Activated CD8-positive, alpha-beta T cell treated with anti-CD3 and anti-CD28 coated beads for 36 hours (primary cell): ENCODE measurements around the gene SLC15A1. TPM values are rescaled to one million over a fixed set of nuclear protein-coding genes. Genes with fewer than 3 reads are reported as not detected.

Experiments used
- ATAC-seq: fragments of 200-7000 bp; cut with Tn5 transposase; one replicate; pipeline ENCODE4 v1.10.0; 2021; ENCODE audit warnings: mild to moderate bottlenecking, moderate library complexity
- CTCF ChIA-PET: fragments of 350-600 bp; sonication (Branson Sonifier 250); formaldehyde crosslinking; loops from one replicate; lab custom pipeline; 2021; ENCODE audit warnings: antibody characterized with exemption; lab: Charles Lee
- POLR2A ChIA-PET: fragments of 350-600 bp; sonication (Branson Sonifier 250); formaldehyde crosslinking; loops from one replicate; lab custom pipeline; 2021; ENCODE audit warnings: antibody characterized with exemption; lab: Charles Lee
- DNase-seq: peaks from one replicate; pipeline ENCODE4 v3.0.0-alpha.2; 2020
- H3K27ac Mint-ChIP-seq: one replicate; pipeline ENCODE4 v1.8.0; 2021; ENCODE audit warnings: mild to moderate bottlenecking, mixed read lengths
- H3K27me3 Mint-ChIP-seq: one replicate; pipeline ENCODE4 v1.8.0; 2021; ENCODE audit warnings: mixed read lengths
- H3K36me3 Mint-ChIP-seq: one replicate; pipeline ENCODE4 v1.8.0; 2021; ENCODE audit warnings: low read depth, mixed read lengths
- H3K4me1 Mint-ChIP-seq: one replicate; pipeline ENCODE4 v1.8.0; 2021; ENCODE audit warnings: low read depth, mixed read lengths
- H3K4me3 Mint-ChIP-seq: one replicate; pipeline ENCODE4 v1.8.0; 2021; ENCODE audit warnings: mild to moderate bottlenecking, moderate library complexity, mixed read lengths
- H3K9me3 Mint-ChIP-seq: one replicate; pipeline ENCODE4 v1.8.0; 2021; ENCODE audit warnings: mixed read lengths
- intact Hi-C: fragments of 100-400 bp; cut with micrococcal nuclease; formaldehyde crosslinking; loops from one replicate; pipeline ENCODE4 v1.10.0; 2022
- total RNA-seq, 2 experiments: library from RNA; stranded (reverse); gene quantifications; one replicate each; pipeline ENCODE4 v1.2.3, GENCODE V29; 2021
- TF ChIP-seq, protein P1 (sequence below): fragments of 200-600 bp; IDR thresholded peaks from one replicate; pipeline ENCODE4 v1.8.0; 2022; ENCODE audit warnings: antibody characterized with exemption, mild to moderate bottlenecking

Gene SLC15A1
- total RNA-seq, 2 experiments from 2014 or later: not detected

DNA sequence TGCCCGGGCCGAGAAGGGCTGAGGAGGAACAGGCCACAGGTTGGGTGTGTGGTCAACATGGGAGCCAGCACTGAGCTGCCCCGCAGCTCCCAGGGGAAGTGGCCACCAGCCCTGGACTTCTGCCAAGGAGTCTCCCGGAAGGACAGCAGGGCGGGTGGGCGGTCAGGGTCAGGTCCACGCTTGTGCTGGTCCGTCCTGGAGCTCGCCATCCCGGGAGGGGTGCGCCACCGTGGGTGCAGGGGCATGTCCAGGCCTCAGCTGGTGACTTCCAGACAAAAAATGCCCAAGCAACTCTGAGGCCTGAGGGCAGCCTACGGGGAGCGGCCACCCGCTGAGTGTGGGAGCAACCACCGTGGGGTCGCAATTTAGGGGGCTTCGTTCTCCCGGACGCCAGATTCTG is 21.4 kb upstream of the SLC15A1 start:
- intact Hi-C loops: no loop called here
- H3K4me3 Mint-ChIP-seq: no peak overlapping the region
- TF ChIP-seq, protein P1, sequence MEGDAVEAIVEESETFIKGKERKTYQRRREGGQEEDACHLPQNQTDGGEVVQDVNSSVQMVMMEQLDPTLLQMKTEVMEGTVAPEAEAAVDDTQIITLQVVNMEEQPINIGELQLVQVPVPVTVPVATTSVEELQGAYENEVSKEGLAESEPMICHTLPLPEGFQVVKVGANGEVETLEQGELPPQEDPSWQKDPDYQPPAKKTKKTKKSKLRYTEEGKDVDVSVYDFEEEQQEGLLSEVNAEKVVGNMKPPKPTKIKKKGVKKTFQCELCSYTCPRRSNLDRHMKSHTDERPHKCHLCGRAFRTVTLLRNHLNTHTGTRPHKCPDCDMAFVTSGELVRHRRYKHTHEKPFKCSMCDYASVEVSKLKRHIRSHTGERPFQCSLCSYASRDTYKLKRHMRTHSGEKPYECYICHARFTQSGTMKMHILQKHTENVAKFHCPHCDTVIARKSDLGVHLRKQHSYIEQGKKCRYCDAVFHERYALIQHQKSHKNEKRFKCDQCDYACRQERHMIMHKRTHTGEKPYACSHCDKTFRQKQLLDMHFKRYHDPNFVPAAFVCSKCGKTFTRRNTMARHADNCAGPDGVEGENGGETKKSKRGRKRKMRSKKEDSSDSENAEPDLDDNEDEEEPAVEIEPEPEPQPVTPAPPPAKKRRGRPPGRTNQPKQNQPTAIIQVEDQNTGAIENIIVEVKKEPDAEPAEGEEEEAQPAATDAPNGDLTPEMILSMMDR: no peak
- DNase-seq (no peak), ATAC-seq (no peak)
- no peak overlapping the region for H3K27ac Mint-ChIP-seq
- POLR2A ChIA-PET: no interaction called here
- no peaks in the 10 kb centered on the region for H3K4me1 Mint-ChIP-seq
- CTCF ChIA-PET: interaction anchor here (0.9 to 1.9 kb wide), 2 partner anchors 13 to 69 kb away, joined by 3 to 5 read pairs; no protein-coding TSS in a partner anchor
- H3K36me3 Mint-ChIP-seq: no peaks in the 10 kb centered on the region
- H3K9me3 Mint-ChIP-seq: no peaks in the 10 kb centered on the region
- H3K27me3 Mint-ChIP-seq: peaks cover 4% of the 10 kb centered on the region

DNA sequence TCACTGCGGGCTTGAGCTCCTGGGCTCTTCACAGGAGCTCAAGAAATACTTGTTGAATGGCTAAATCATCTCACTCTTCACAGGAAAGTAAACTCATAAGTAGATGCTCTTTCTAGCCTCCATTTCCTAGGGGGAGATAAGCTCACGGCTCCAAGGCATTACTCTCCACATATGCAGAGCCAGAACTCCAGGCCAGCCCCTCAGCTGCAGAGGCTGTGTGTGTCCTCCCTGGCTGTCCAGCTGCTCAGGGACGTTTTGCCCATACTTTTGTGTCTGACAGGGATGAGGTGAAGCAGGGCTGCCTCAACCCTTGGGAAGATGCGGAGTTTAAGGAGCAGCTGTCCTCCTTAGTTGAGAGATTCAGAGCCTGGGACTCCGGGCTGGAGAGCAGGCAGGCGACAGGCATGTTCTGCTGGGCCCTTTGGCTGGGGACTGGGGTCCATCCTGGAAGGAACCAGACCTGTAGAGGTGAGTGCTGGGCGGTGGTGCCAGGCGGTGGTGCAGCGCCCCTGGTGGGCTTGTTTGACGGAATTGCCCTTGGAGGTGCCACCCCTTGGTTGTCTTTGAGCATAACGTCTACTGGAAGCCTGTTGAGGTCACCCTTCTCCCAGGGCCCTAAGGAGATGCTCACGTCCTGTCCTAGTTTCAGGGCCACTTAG is 20.5 kb upstream of the SLC15A1 start:
- Mint-ChIP-seq H3K4me1 (no peaks in the 10 kb centered on the region), H3K9me3 (no peaks in the 10 kb centered on the region), H3K27me3 (peaks cover 3% of the 10 kb centered on the region), H3K4me3 (no peak overlapping the region), H3K27ac (no peak overlapping the region), H3K36me3 (no peaks in the 10 kb centered on the region)
- DNase-seq (no peak), ATAC-seq (no peak)
- POLR2A ChIA-PET: no interaction called here
- TF ChIP-seq, protein P1: no peak
- intact Hi-C loops: no loop called here
- CTCF ChIA-PET: interaction anchor here (1.9 kb wide), 1 partner anchor 12 kb away, joined by 5 read pairs; no protein-coding TSS in a partner anchor

DNA sequence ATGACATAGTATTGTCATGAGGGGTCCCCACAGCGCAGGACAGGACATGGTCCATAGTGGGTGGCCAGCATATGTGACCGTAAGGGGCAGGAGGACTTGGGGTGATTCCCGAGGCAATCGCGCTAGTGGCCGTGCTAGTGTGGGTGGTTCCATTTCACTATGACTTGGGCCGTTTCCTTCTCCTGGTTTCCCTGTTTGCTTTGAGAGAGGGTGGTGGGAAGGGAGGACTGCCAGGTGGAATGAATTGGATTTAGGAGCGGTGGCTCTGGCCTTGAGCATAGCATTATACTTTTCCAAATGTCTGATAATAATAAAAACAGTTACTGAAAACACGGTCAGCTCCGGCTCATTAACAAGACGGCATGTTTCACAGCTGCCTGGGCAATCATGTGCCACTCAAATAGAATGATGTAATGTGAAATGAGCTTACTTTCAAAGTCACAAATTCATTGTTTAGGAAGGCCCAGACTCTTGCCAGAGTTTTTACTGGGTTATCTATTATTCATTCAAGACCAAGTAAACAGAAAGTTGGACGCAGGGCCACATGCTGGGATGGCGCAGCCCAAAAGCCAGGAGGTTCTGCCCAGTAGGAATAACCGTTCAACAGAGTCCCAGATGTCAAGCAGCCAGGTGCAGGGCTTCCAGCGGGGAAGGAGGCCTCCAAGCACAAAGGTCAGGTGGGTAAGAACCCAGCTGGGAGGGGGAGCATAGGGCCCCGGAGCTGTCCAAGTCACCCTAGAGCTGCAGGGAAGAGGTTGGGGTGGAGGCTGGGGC is 19.6 kb upstream of the SLC15A1 start:
- ChIA-PET CTCF (interaction anchor here (1.9 kb wide), 1 partner anchor 11 kb away, joined by 5 read pairs; no protein-coding TSS in a partner anchor), POLR2A (no interaction called here)
- intact Hi-C loops: no loop called here
- DNase-seq (no peak), ATAC-seq (no peak)
- Mint-ChIP-seq H3K27me3 (no peaks in the 10 kb centered on the region), H3K36me3 (no peaks in the 10 kb centered on the region), H3K4me3 (no peak overlapping the region), H3K27ac (no peak overlapping the region), H3K9me3 (no peaks in the 10 kb centered on the region), H3K4me1 (no peaks in the 10 kb centered on the region)
- TF ChIP-seq, protein P1: no peak

DNA sequence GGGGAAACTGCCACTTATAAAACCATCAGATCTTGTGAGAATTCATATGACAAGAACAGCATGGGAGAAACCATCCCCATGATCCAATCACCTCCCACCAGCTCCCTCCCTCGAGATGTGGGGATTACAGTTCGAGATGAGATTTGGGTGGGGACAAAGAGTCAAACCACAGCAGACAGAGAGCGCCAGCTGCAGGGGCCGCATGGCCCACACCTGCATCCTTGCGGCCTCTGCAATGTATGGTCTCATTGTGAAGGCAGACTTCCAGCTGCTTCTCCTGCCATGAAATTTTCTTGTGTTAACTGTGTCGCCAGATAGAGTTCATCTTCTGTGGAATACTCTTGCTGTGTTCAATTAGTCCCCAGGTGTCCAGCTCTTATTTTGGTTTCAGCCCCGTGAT is 17.3 kb upstream of the SLC15A1 start:
- intact Hi-C loops: no loop called here
- Mint-ChIP-seq H3K4me1 (no peaks in the 10 kb centered on the region), H3K27ac (no peak overlapping the region), H3K9me3 (no peaks in the 10 kb centered on the region), H3K36me3 (no peaks in the 10 kb centered on the region), H3K27me3 (no peaks in the 10 kb centered on the region), H3K4me3 (no peak overlapping the region)
- ATAC-seq: no peak
- TF ChIP-seq, protein P1: no peak
- no peak for DNase-seq
- ChIA-PET POLR2A (no interaction called here), CTCF (no interaction called here)

DNA sequence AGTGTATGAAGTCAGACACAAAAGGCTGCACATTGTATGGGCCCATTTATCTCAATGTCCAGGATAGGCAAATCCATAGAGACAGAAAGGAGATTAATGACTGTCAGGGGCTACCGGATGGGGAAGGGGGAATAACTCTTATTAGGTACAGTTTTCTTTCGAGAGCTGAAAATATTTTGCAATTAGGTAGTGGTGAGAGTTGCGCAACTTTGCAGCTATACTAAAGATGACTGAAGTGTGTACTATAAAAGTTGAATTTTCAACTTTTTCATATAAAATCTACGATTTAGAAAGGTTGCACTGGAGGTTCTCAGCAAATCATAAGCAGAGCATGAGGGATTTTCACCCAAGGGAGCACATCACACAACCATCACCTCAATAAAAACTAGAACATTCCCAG is 16.1 kb upstream of the SLC15A1 start:
- ATAC-seq (no peak), DNase-seq (no peak)
- CTCF ChIA-PET: no interaction called here
- Mint-ChIP-seq H3K27ac (no peak overlapping the region), H3K36me3 (no peaks in the 10 kb centered on the region), H3K4me3 (no peak overlapping the region), H3K9me3 (no peaks in the 10 kb centered on the region), H3K27me3 (no peaks in the 10 kb centered on the region), H3K4me1 (no peaks in the 10 kb centered on the region)
- intact Hi-C loops: no loop called here
- POLR2A ChIA-PET: no interaction called here
- TF ChIP-seq, protein P1: no peak
